OCI-LY7 (cell line): ENCODE data around the gene SPEN. TPM values are rescaled to one million over a fixed set of nuclear protein-coding genes. Genes with fewer than 3 reads are reported as not detected.

Source experiments
- BruUV-seq: library from RNA; stranded (reverse); fragments of 400-500 nt; replicated peaks from 2 replicates; lab custom pipeline; 2021; lab: Mats Ljungman, UMichigan
- CTCF ChIA-PET: fragments of 300-600 bp; sonication (Branson Sonifier 250); formaldehyde crosslinking; loops from one replicate; lab custom pipeline; 2022; ENCODE audit warnings: antibody characterized with exemption; ENCODE audit not compliant: unreplicated experiment; lab: Charles Lee
- POLR2A ChIA-PET: fragments of 300-600 bp; sonication (Branson Sonifier 250); formaldehyde crosslinking; loops from one replicate; lab custom pipeline; 2022; ENCODE audit warnings: antibody characterized with exemption; lab: Charles Lee
- DNase-seq: peaks from one replicate; pipeline ENCODE4 v3.0.0-alpha.2; 2015; ENCODE audit warnings: low spot score
- H2AFZ ChIP-seq: fragments of 200-600 bp; sonication (generic), shearing (Covaris generic); 2 replicates; pipeline ENCODE4 v1.6.1; 2014; ENCODE audit warnings: mild to moderate bottlenecking, antibody characterized with exemption, low read length, moderate library complexity
- H3K27ac ChIP-seq: fragments of 200-600 bp; sonication (generic); 2 replicates; pipeline ENCODE4 v1.5.1; 2014; ENCODE audit warnings: mixed run types, low read depth, mild to moderate bottlenecking, moderate library complexity, low read length, inconsistent platforms; ENCODE audit not compliant: poor library complexity, severe bottlenecking
- H3K36me3 ChIP-seq: fragments of 200-600 bp; sonication (generic); 2 replicates; pipeline ENCODE4 v1.6.1; 2014; ENCODE audit warnings: mild to moderate bottlenecking, antibody characterized with exemption, low read length, moderate library complexity, mixed read lengths; ENCODE audit not compliant: insufficient read depth
- H3K4me1 ChIP-seq: fragments of 200-600 bp; sonication (generic); 2 replicates; pipeline ENCODE4 v1.5.1; 2014; ENCODE audit warnings: mild to moderate bottlenecking, low read length; ENCODE audit not compliant: insufficient read depth, poor library complexity, severe bottlenecking
- H3K4me2 ChIP-seq: fragments of 200-600 bp; sonication (generic); 2 replicates; pipeline ENCODE4 v1.6.1; 2014; ENCODE audit warnings: mild to moderate bottlenecking, low read length
- H3K4me3 ChIP-seq: fragments of 200-600 bp; sonication (generic); 2 replicates; pipeline ENCODE4 v1.5.1; 2014; ENCODE audit warnings: mild to moderate bottlenecking, low read depth, low read length; ENCODE audit not compliant: poor library complexity, severe bottlenecking
- H3K79me2 ChIP-seq: fragments of 200-600 bp; sonication (generic); 2 replicates; pipeline ENCODE4 v1.6.1; 2016; ENCODE audit warnings: low read depth, mild to moderate bottlenecking, low read length, moderate library complexity, mixed read lengths; ENCODE audit not compliant: insufficient read depth
- H3K9me2 ChIP-seq: fragments of 200-600 bp; sonication (generic); 2 replicates; pipeline ENCODE4 v1.6.1; 2016; ENCODE audit warnings: mild to moderate bottlenecking, low read length, mixed read lengths; ENCODE audit not compliant: insufficient read depth
- H3K9me3 ChIP-seq: fragments of 200-600 bp; sonication (generic); 2 replicates; pipeline ENCODE4 v1.6.1; 2014; ENCODE audit warnings: mild to moderate bottlenecking, mixed run types, low read length, mixed read lengths
- H4K20me1 ChIP-seq: fragments of 200-600 bp; sonication (generic); 2 replicates; pipeline ENCODE4 v1.6.1; 2014; ENCODE audit warnings: mild to moderate bottlenecking, antibody characterized with exemption, low read length, moderate library complexity, mixed read lengths; ENCODE audit not compliant: insufficient read depth
- CTCF ChIP-seq: fragments of 200-600 bp; sonication (generic); conservative IDR thresholded peaks from 2 replicates; pipeline ENCODE4 v1.5.1; 2014; ENCODE audit warnings: mild to moderate bottlenecking, antibody characterized with exemption, low read length, moderate library complexity, mixed read lengths
- EZH2phosphoT487 ChIP-seq: fragments of 200-600 bp; sonication (generic); IDR thresholded peaks from 2 replicates; pipeline ENCODE4 v1.6.1; 2018; ENCODE audit warnings: low read depth, borderline replicate concordance, mild to moderate bottlenecking, mixed run types, antibody characterized with exemption, low read length, moderate library complexity, mixed read lengths
- intact Hi-C: fragments of 100-400 bp; cut with micrococcal nuclease; formaldehyde crosslinking; loops from one replicate; pipeline ENCODE4 v1.10.0; 2022; ENCODE audit not compliant: unreplicated experiment
- total RNA-seq, 2 experiments: library from RNA; depleted of rRNA in 1 of 2; stranded (reverse); fragments of >200 nt in 1 of 2; shearing (Covaris generic) in 1 of 2; gene quantifications; 2 replicates each; pipeline ENCODE4 v1.2.3, GENCODE V29; 2014 to 2022

The SPEN gene
- total RNA-seq, 2 experiments from 2014 or later: 40.7 to 87.1 TPM

- no peaks in the 10 kb centered on the region; the same call in 1 of the 2 replicates for H3K79me2 ChIP-seq
- CTCF ChIA-PET: interaction anchor here (0.6 kb wide), 1 partner anchor 158 kb away, joined by 3 read pairs; no protein-coding TSS in a partner anchor
- peaks cover 96% of the 10 kb centered on the region for H3K36me3 ChIP-seq
- no TSS peak for BruUV-seq
- POLR2A ChIA-PET: interaction anchor here (0.5 kb wide), 1 partner anchor 494 kb away, joined by 3 read pairs; no protein-coding TSS in a partner anchor
- no peak overlapping the region for H2AFZ ChIP-seq
- intact Hi-C loops: no loop called here
- no peak overlapping the region for H3K27ac ChIP-seq
- no peak overlapping the region for H3K4me3 ChIP-seq
- DNase-seq: no peak
- H3K4me2 ChIP-seq: no peak overlapping the region
- TF ChIP-seq EZH2phosphoT487 (no peak), CTCF (no peak)
- H4K20me1 ChIP-seq: 0 out of 2 replicates have a peak, but pooled peaks cover 3% of the 10 kb centered on the region
- H3K4me1 ChIP-seq: peaks cover 28% of the 10 kb centered on the region
- H3K9me3 ChIP-seq: no peaks in the 10 kb centered on the region
- H3K9me2 ChIP-seq: no peaks in the 10 kb centered on the region
Observed at GRCh38 chr1:15945011-15945831, 97.7 kb downstream of the SPEN start.

GRCh38 chr1:15945832-15946448 lies 98.4 kb downstream of the SPEN start:
- ChIA-PET CTCF (interaction anchor here (0.6 kb wide), 1 partner anchor 159 kb away, joined by 3 read pairs; no protein-coding TSS in a partner anchor), POLR2A (interaction anchor here (0.5 kb wide), 1 partner anchor 493 kb away, joined by 3 read pairs; no protein-coding TSS in a partner anchor)
- BruUV-seq: no TSS peak
- Histone ChIP-seq H3K36me3 (peaks cover 93% of the 10 kb centered on the region), H4K20me1 (0 out of 2 replicates have a peak, but pooled peaks cover 10% of the 10 kb centered on the region), H3K4me1 (peaks cover 35% of the 10 kb centered on the region), H3K9me2 (no peaks in the 10 kb centered on the region), H2AFZ (no peak overlapping the region), H3K79me2 (no peaks in the 10 kb centered on the region; the same call in 1 of the 2 replicates), H3K9me3 (no peaks in the 10 kb centered on the region), H3K27ac (no peak overlapping the region), H3K4me2 (no peak overlapping the region), H3K4me3 (no peak overlapping the region)
- TF ChIP-seq EZH2phosphoT487 (no peak), CTCF (no peak)
- intact Hi-C loops: no loop called here
- no peak for DNase-seq
